Liver (tissue), 3 donors: Measurements from ENCODE around the gene UTS2R.
"Not testable (repeated sequence)": the region's sequence is repeated elsewhere in the genome, so short reads cannot be mapped to it uniquely, and the experiment has no call there.

ENCODE experiments used
- ATF3 ChIP-seq: IDR thresholded peaks from 2 replicates; pipeline ENCODE4 v1.6.1; 2016; ENCODE audit warnings: antibody characterized with exemption
- CTCF ChIP-seq: fragments of 150-350 bp; IDR thresholded peaks from 2 replicates; pipeline ENCODE4 v1.5.1; 2017; ENCODE audit warnings: improper control_type of control experiment, low read depth, low read length; ENCODE audit not compliant: missing input control
- EGR1 ChIP-seq, 2 donors: IDR thresholded peaks; 2 replicates each; pipeline ENCODE4 v1.6.1; 2016 to 2018; ENCODE audit warnings: antibody characterized with exemption in 2 of 2, low read depth in 2 of 2
- FOXA1 ChIP-seq: IDR thresholded peaks from 2 replicates; pipeline ENCODE4 v1.6.1; 2016; ENCODE audit warnings: antibody characterized with exemption
- GABPA ChIP-seq, 2 donors: IDR thresholded peaks in 1 of 2; conservative IDR thresholded peaks in 1 of 2; 2 replicates each; pipeline ENCODE4 v1.6.1; 2016; ENCODE audit warnings: antibody characterized with exemption in 2 of 2, mild to moderate bottlenecking in 1 of 2, moderate library complexity in 1 of 2
- HNF4A ChIP-seq, 2 donors: conservative IDR thresholded peaks; 2 replicates each; pipeline ENCODE4 v1.6.1; 2016; ENCODE audit warnings: antibody characterized with exemption in 2 of 2, mild to moderate bottlenecking in 2 of 2
- MAX ChIP-seq: IDR thresholded peaks from 2 replicates; pipeline ENCODE4 v1.6.1; 2016; ENCODE audit warnings: antibody characterized with exemption
- RAD21 ChIP-seq, 2 donors: IDR thresholded peaks; 2 replicates each; pipeline ENCODE4 v1.6.1; 2016; ENCODE audit warnings: antibody characterized with exemption in 2 of 2, mild to moderate bottlenecking in 2 of 2
- REST ChIP-seq: IDR thresholded peaks from 2 replicates; pipeline ENCODE4 v1.6.1; 2016; ENCODE audit warnings: antibody characterized with exemption, mild to moderate bottlenecking
- SP1 ChIP-seq: IDR thresholded peaks from 2 replicates; pipeline ENCODE4 v1.6.1; 2018; ENCODE audit warnings: antibody characterized with exemption, mild to moderate bottlenecking
- ZBTB33 ChIP-seq: IDR thresholded peaks from 2 replicates; pipeline ENCODE4 v1.6.1; 2016; ENCODE audit warnings: antibody characterized with exemption
- donor health status: healthy.
- donor health status: healthy.

- TF ChIP-seq CTCF; ATF3; REST; RAD21 (IDR thresholded peaks at IDR 0.05); FOXA1; GABPA (IDR thresholded peaks at IDR 0.05 in 1 of 2, conservative IDR thresholded peaks at IDR 0.05 in 1 of 2); EGR1 (IDR thresholded peaks at IDR 0.05; ENCODE audit: low read depth in 2 of 2); SP1; ZBTB33; MAX; HNF4A (conservative IDR thresholded peaks at IDR 0.05): not testable (repeated sequence)
These were observed 1.5 kb downstream of the UTS2R start for GRCh38 chr17:82373072-82373452.
